GM23338 (cell line): ENCODE measurements around the gene GPC5.

Experiments used
- CREB1 ChIP-seq: fragments of 250-450 bp; sonication (Bioruptor Pico); IDR thresholded peaks from 2 replicates; pipeline ENCODE4 v1.5.0; 2020; ENCODE audit warnings: low read depth, mild to moderate bottlenecking, moderate library complexity
- EZH2 ChIP-seq: fragments of 200-600 bp; sonication (generic); IDR thresholded peaks from one replicate; pipeline ENCODE4 v1.8.0; 2017; ENCODE audit warnings: antibody characterized with exemption, mild to moderate bottlenecking, low read depth; ENCODE audit not compliant: unreplicated experiment
- EZH2phosphoT487 ChIP-seq: fragments of 200-600 bp; sonication (generic); IDR thresholded peaks from one replicate; pipeline ENCODE4 v1.8.1; 2018; ENCODE audit warnings: antibody characterized with exemption; ENCODE audit not compliant: unreplicated experiment
- POLR2AphosphoS5 ChIP-seq: IDR thresholded peaks from 2 replicates; pipeline ENCODE4 v1.6.1; 2016; ENCODE audit warnings: antibody characterized with exemption, low read depth
- TF ChIP-seq, protein P1 (sequence below), 2 experiments: fragments of 200-600 bp in 1 of 2; sonication (generic) in 1 of 2; conservative IDR thresholded peaks; 2 replicates each; pipeline versions ENCODE4 v1.5.1 to v1.6.1; 2016 to 2017; ENCODE audit warnings: antibody characterized with exemption in 2 of 2, low read depth in 2 of 2, mild to moderate bottlenecking in 2 of 2, moderate library complexity in 1 of 2
- TF ChIP-seq, protein P2 (sequence below): IDR thresholded peaks from 2 replicates; pipeline ENCODE4 v1.6.1; 2016; ENCODE audit warnings: antibody characterized with exemption

DNA sequence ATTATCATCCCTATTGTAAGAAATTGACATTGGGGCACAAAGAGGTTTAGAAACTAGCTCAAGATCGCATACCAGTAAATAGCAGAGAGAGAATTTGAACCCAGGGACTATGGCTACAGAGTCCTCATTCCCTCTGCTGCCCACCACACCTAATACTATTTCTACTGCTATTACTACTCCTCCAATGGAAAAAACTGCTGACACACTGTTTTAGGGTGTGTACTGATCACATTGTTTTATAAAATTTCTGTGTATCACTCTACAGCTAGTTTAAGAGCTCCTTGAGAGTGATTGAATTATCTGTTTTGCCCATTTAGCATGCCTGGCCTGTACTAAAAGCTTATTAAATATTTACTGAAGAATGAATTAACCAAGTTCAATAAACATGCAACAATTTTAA, 552.4 kb downstream of the GPC5 start:
- TF ChIP-seq EZH2, result no peak
- TF ChIP-seq, protein P1, sequence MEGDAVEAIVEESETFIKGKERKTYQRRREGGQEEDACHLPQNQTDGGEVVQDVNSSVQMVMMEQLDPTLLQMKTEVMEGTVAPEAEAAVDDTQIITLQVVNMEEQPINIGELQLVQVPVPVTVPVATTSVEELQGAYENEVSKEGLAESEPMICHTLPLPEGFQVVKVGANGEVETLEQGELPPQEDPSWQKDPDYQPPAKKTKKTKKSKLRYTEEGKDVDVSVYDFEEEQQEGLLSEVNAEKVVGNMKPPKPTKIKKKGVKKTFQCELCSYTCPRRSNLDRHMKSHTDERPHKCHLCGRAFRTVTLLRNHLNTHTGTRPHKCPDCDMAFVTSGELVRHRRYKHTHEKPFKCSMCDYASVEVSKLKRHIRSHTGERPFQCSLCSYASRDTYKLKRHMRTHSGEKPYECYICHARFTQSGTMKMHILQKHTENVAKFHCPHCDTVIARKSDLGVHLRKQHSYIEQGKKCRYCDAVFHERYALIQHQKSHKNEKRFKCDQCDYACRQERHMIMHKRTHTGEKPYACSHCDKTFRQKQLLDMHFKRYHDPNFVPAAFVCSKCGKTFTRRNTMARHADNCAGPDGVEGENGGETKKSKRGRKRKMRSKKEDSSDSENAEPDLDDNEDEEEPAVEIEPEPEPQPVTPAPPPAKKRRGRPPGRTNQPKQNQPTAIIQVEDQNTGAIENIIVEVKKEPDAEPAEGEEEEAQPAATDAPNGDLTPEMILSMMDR (conservative IDR thresholded peaks at IDR 0.05; ENCODE audit: low read depth in 2 of 2), result no peak
- no peak for TF ChIP-seq EZH2phosphoT487
- TF ChIP-seq POLR2AphosphoS5, result no peak
- no peak for TF ChIP-seq CREB1 (CRISPR knock-in tag)
- TF ChIP-seq, protein P2, sequence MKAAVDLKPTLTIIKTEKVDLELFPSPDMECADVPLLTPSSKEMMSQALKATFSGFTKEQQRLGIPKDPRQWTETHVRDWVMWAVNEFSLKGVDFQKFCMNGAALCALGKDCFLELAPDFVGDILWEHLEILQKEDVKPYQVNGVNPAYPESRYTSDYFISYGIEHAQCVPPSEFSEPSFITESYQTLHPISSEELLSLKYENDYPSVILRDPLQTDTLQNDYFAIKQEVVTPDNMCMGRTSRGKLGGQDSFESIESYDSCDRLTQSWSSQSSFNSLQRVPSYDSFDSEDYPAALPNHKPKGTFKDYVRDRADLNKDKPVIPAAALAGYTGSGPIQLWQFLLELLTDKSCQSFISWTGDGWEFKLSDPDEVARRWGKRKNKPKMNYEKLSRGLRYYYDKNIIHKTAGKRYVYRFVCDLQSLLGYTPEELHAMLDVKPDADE, result no peak
